Measurements from ENCODE around the gene PLEKHM3. TPM values are rescaled to one million over a fixed set of nuclear protein-coding genes. Genes with fewer than 3 reads are reported as not detected.
A peak's percentile ranks its signal among the peaks of the same experiment; 100 is the strongest.

The PLEKHM3 gene
- total RNA-seq, 1 experiment from 2014 or later = 8.4 TPM

GRCh38 chr2:208017721-208018120 is 7.6 kb downstream of the PLEKHM3 start:
- POLR2A ChIA-PET (ENCODE audit: unreplicated experiment) = no interaction called here
- intact Hi-C loops (cut with micrococcal nuclease; ENCODE audit: unreplicated experiment) = no loop called here
- H3K4me1 ChIP-seq (replicated peaks; ENCODE audit: insufficient read depth) = peaks cover 36% of the 10 kb centered on the region
- BruUV-seq (replicated peaks) = no TSS peak
- H3K36me3 ChIP-seq (ENCODE audit: low read depth) = no peaks in the 10 kb centered on the region
- H3K4me3 ChIP-seq = no peak overlapping the region
- no peaks in the 10 kb centered on the region for H3K9me3 ChIP-seq (ENCODE audit: insufficient read depth, low read depth)
- no peak overlapping the region for H3K27ac ChIP-seq
- H3K9me2 ChIP-seq (ENCODE audit: insufficient read depth) = no peaks in the 10 kb centered on the region
- no peak for DNase-seq
- H3K79me2 ChIP-seq (ENCODE audit: low read depth) = peaks cover 5% of the 10 kb centered on the region; the same call in 1 of the 2 replicates
- CTCF ChIA-PET = no interaction called here
- no peak for TF ChIP-seq EZH2 (IDR thresholded peaks at IDR 0.05; ENCODE audit: low read depth)
- TF ChIP-seq CTCF (conservative IDR thresholded peaks at IDR 0.05) = no peak
- H3K4me2 ChIP-seq = no peak overlapping the region
- no peaks in the 10 kb centered on the region for H4K20me1 ChIP-seq (ENCODE audit: insufficient read depth)
- no peaks in the 10 kb centered on the region for H3K27me3 ChIP-seq (ENCODE audit: insufficient read depth, low read depth)
- H2AFZ ChIP-seq = no peak overlapping the region
- peaks cover 23% of the 10 kb centered on the region for H3F3A ChIP-seq (ENCODE audit: insufficient read depth, low read depth)

GRCh38 chr2:208015475-208015874 is 9.9 kb downstream of the PLEKHM3 start:
- ChIA-PET POLR2A (ENCODE audit: unreplicated experiment) (no interaction called here), CTCF (no interaction called here)
- Histone ChIP-seq H3K36me3 (ENCODE audit: low read depth) (no peaks in the 10 kb centered on the region), H3K4me3 (no peak overlapping the region), H4K20me1 (ENCODE audit: insufficient read depth) (no peaks in the 10 kb centered on the region), H3K27ac (0 out of 2 replicates have a peak overlapping the region, but pooled peaks have one; percentile 32), H3K27me3 (ENCODE audit: insufficient read depth, low read depth) (no peaks in the 10 kb centered on the region), H3K9me3 (ENCODE audit: insufficient read depth, low read depth) (no peaks in the 10 kb centered on the region), H2AFZ (no peak overlapping the region), H3F3A (ENCODE audit: insufficient read depth, low read depth) (peaks cover 29% of the 10 kb centered on the region), H3K79me2 (ENCODE audit: low read depth) (peaks cover 13% of the 10 kb centered on the region; the same call in 1 of the 2 replicates), H3K9me2 (ENCODE audit: insufficient read depth) (no peaks in the 10 kb centered on the region), H3K4me2 (peak overlapping the region; percentile 69), H3K4me1 (replicated peaks; ENCODE audit: insufficient read depth) (peaks cover 45% of the 10 kb centered on the region)
- no TSS peak for BruUV-seq (replicated peaks)
- peak in 1 of 2 experiments; percentile 87 for DNase-seq
- TF ChIP-seq CTCF (conservative IDR thresholded peaks at IDR 0.05) = no peak
- TF ChIP-seq EZH2 (IDR thresholded peaks at IDR 0.05; ENCODE audit: low read depth) = no peak
- intact Hi-C loops (cut with micrococcal nuclease; ENCODE audit: unreplicated experiment) = no loop called here

- DNase-seq = peak; percentile 31 to 91
- Histone ChIP-seq H3K4me1 (replicated peaks; ENCODE audit: insufficient read depth) (peaks cover 45% of the 10 kb centered on the region), H3K27me3 (ENCODE audit: insufficient read depth, low read depth) (no peaks in the 10 kb centered on the region), H3K36me3 (ENCODE audit: low read depth) (no peaks in the 10 kb centered on the region), H3K4me2 (peak overlapping the region; percentile 69), H3F3A (ENCODE audit: insufficient read depth, low read depth) (peaks cover 29% of the 10 kb centered on the region), H3K27ac (peak overlapping the region; percentile 83), H3K4me3 (no peak overlapping the region), H3K9me3 (ENCODE audit: insufficient read depth, low read depth) (no peaks in the 10 kb centered on the region), H3K9me2 (ENCODE audit: insufficient read depth) (no peaks in the 10 kb centered on the region), H3K79me2 (ENCODE audit: low read depth) (peaks cover 18% of the 10 kb centered on the region), H4K20me1 (ENCODE audit: insufficient read depth) (no peaks in the 10 kb centered on the region), H2AFZ (no peak overlapping the region)
- POLR2A ChIA-PET (ENCODE audit: unreplicated experiment) = interaction anchor here (0.6 to 0.7 kb wide), 3 partner anchors 8 to 379 kb away, joined by 3 to 6 read pairs (median 5); no protein-coding TSS in a partner anchor
- intact Hi-C loops (cut with micrococcal nuclease; ENCODE audit: unreplicated experiment) = loop anchor here (5.0 kb wide), 1 partner anchor 244 kb away; the partner anchor contains the start of gene IDH1
- no TSS peak for BruUV-seq (replicated peaks)
- no peak for TF ChIP-seq EZH2 (IDR thresholded peaks at IDR 0.05; ENCODE audit: low read depth)
- TF ChIP-seq CTCF (conservative IDR thresholded peaks at IDR 0.05) = no peak
- CTCF ChIA-PET = interaction anchor here (0.6 kb wide), 1 partner anchor 25 kb away, joined by 3 read pairs; no protein-coding TSS in a partner anchor
Measured at GRCh38 chr2:208013285-208014178, 11.8 kb downstream of the PLEKHM3 start.
